ENCODE results near the gene CNGA4.
A peak's percentile ranks its signal among the peaks of the same experiment; 100 is the strongest.

CNGA4 gene

DNA sequence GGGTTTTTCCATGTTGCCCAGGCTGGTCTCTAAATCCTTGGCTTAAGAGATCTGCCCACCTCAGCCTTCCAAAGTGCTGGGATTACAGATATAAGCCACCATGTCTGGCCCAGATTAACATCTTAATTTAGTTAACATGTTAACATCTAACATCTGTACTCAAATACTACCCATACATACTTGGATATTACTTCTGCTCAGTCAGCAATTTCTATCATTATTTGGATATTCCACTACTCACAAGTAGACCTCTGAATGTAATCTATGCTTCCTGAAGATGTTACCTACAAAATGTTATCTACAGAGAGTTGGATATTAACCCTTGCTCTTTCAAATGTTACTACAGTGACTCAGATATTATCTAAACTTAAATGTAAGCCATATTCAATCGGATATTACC is 24.8 kb downstream of the CNGA4 start:
- TF ChIP-seq, protein P1, sequence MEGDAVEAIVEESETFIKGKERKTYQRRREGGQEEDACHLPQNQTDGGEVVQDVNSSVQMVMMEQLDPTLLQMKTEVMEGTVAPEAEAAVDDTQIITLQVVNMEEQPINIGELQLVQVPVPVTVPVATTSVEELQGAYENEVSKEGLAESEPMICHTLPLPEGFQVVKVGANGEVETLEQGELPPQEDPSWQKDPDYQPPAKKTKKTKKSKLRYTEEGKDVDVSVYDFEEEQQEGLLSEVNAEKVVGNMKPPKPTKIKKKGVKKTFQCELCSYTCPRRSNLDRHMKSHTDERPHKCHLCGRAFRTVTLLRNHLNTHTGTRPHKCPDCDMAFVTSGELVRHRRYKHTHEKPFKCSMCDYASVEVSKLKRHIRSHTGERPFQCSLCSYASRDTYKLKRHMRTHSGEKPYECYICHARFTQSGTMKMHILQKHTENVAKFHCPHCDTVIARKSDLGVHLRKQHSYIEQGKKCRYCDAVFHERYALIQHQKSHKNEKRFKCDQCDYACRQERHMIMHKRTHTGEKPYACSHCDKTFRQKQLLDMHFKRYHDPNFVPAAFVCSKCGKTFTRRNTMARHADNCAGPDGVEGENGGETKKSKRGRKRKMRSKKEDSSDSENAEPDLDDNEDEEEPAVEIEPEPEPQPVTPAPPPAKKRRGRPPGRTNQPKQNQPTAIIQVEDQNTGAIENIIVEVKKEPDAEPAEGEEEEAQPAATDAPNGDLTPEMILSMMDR (IDR thresholded peaks at IDR 0.05) = no peak
- Histone ChIP-seq H3K27me3 (peaks cover 80% of the 10 kb centered on the region), H3K36me3 (no peaks in the 10 kb centered on the region), H3K4me1 (ENCODE audit: control insufficient read depth in 1 of 2, insufficient read depth in 1 of 2, low read depth in 1 of 2, low read length in 1 of 2) (peaks cover 11 to 13% of the 10 kb centered on the region in 2 experiments), H3K27ac (no peak overlapping the region), H3K9me3 (no peaks in the 10 kb centered on the region), H3K4me3 (ENCODE audit: low read depth in 1 of 2, low read length in 1 of 2) (no peak overlapping the region)

DNA sequence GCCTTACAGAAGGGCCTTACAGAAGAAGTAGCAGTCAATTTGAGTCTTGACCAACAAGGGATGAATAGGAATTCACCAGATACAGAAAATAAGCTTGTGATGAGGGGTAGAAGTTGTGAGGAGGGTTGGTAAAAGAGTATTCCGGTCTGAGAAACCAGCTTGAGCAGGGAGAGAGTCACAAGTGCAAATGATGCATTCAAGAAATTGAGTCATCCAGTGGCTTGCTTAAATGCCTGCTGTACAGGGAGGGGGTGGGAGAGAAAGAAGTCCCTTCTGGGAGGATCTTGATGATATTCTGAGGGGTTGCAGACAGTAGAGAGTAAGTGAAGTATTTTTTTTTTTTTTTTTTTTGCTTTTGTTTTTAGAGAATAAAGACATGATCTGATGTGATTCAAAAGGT is 29.9 kb downstream of the CNGA4 start:
- TF ChIP-seq, protein P1 (IDR thresholded peaks at IDR 0.05) = no peak
- Histone ChIP-seq H3K27ac (no peak overlapping the region), H3K4me3 (ENCODE audit: low read depth in 1 of 2, low read length in 1 of 2) (no peak overlapping the region), H3K4me1 (ENCODE audit: control insufficient read depth in 1 of 2, insufficient read depth in 1 of 2, low read depth in 1 of 2, low read length in 1 of 2) (peaks cover 0 to 4% of the 10 kb centered on the region in 2 experiments), H3K27me3 (peaks cover 30% of the 10 kb centered on the region), H3K9me3 (no peaks in the 10 kb centered on the region), H3K36me3 (no peaks in the 10 kb centered on the region)

- Histone ChIP-seq H3K27me3 (peaks cover 22% of the 10 kb centered on the region), H3K27ac (no peak overlapping the region), H3K4me3 (ENCODE audit: low read depth in 1 of 2, low read length in 1 of 2) (no peak overlapping the region), H3K9me3 (no peaks in the 10 kb centered on the region), H3K36me3 (no peaks in the 10 kb centered on the region), H3K4me1 (ENCODE audit: control insufficient read depth in 1 of 2, insufficient read depth in 1 of 2, low read depth in 1 of 2, low read length in 1 of 2) (peaks cover 0 to 4% of the 10 kb centered on the region in 2 experiments)
- TF ChIP-seq, protein P1 (IDR thresholded peaks at IDR 0.05) = no peak
These were observed 31.1 kb downstream of the CNGA4 start for GRCh38 chr11:6269994-6270393.

DNA sequence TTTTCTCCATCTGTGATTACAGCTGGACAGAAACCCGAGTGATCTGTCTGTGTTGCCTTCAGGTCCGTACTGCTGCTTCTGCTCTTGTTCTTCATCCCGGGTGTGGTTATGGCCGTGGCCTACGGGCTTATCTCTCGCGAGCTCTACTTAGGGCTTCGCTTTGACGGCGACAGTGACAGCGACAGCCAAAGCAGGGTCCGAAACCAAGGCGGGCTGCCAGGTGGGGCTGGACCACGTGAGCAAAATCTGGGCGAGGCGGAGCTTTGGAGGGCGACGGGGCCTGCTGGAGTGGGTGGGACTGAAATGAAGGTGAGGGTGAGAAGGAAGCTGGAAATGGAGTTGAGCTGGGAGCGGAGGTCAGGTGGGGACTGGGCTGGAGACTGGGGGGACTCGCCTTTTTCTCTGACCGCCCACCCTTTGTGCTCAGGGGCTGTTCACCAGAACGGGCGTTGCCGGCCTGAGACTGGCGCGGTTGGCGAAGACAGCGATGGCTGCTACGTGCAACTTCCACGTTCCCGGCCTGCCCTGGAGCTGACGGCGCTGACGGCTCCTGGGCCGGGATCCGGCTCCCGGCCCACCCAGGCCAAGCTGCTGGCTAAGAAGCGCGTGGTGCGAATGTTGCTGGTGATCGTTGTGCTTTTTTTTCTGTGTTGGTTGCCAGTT is 31.8 kb downstream of the CNGA4 start:
- Histone ChIP-seq H3K4me3 (ENCODE audit: low read depth in 1 of 2, low read length in 1 of 2) (peak overlapping the region in 1 of 2 experiments; percentile 31), H3K27ac (no peak overlapping the region), H3K27me3 (peaks cover 22% of the 10 kb centered on the region), H3K4me1 (ENCODE audit: control insufficient read depth in 1 of 2, insufficient read depth in 1 of 2, low read depth in 1 of 2, low read length in 1 of 2) (peaks cover 0 to 4% of the 10 kb centered on the region in 2 experiments), H3K36me3 (no peaks in the 10 kb centered on the region), H3K9me3 (no peaks in the 10 kb centered on the region)
- TF ChIP-seq, protein P1 (IDR thresholded peaks at IDR 0.05) = no peak

DNA sequence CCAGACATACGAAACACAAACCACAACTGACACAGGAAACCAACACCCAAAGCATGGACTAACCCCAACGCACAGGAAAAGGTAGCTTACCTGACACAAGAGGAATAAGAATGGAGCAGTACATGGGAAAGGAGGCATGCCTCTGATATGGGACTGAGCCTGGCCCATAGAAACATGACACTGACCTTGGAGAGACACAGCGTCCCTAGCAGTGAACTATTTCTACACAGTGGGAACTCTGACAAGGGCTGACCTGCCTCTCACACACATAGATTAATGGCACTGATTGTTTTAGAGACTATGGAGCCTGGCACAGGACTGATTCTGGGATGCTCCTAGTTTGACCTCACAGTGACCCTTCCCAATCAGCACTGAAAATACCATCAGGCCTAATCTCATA is 32.7 kb downstream of the CNGA4 start:
- TF ChIP-seq, protein P1 (IDR thresholded peaks at IDR 0.05) = no peak
- no peaks in the 10 kb centered on the region for H3K36me3 ChIP-seq
- no peak overlapping the region for H3K27ac ChIP-seq
- H3K27me3 ChIP-seq = peaks cover 24% of the 10 kb centered on the region
- H3K4me1 ChIP-seq (ENCODE audit: control insufficient read depth in 1 of 2, insufficient read depth in 1 of 2, low read depth in 1 of 2, low read length in 1 of 2) = peaks cover 0 to 4% of the 10 kb centered on the region in 2 experiments
- no peaks in the 10 kb centered on the region for H3K9me3 ChIP-seq
- no peak overlapping the region for H3K4me3 ChIP-seq (ENCODE audit: low read depth in 1 of 2, low read length in 1 of 2)

All from neutrophil (primary cell).